DMS 273 treated with DMSO at 0.1 percent for 48 hours (cell line): ENCODE measurements around the gene MT2A.

Experiments used
- DNase-seq: peaks from one replicate; lab custom pipeline; 2025; lab: John Stamatoyannopoulos, UW

The MT2A gene

DNA sequence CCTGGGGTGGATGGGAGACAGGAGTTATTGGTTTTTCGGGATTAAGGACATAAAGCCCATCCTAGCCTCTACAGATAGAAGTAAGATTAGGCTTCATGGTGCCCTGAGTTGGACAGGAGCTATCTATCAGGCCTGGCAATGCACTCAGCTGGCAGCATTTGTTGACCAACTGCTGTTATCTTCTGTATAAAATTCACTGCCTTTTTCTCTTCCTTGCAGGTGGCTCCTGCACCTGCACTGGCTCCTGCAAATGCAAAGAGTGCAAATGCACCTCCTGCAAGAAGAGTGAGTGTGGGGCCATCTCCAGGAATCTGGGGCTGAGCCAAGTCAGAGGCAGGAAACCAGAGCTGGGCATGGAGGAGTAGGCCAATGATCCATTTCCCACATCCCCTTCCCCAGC, 30.7 kb downstream of the MT2A start:
- DNase-seq = no peak

DNA sequence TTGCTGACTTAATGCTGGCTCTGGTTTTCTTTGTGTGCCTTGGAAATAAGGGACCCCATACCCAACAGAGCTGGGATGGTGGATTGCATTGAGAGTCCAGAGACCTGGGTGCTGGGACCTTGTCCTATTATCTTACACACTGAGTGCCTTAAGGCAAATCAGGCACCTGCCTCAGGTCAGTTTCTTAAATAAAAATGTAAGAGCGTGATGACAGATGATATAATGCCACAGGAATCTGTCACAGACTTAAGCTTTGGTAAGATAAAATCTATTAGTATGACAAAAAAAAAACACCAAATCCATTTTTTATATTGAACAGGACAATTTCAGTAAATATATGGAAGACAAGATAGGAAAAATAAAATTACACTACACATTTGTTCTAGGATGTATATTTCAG, 31.7 kb downstream of the MT2A start:
- no peak for DNase-seq

DNA sequence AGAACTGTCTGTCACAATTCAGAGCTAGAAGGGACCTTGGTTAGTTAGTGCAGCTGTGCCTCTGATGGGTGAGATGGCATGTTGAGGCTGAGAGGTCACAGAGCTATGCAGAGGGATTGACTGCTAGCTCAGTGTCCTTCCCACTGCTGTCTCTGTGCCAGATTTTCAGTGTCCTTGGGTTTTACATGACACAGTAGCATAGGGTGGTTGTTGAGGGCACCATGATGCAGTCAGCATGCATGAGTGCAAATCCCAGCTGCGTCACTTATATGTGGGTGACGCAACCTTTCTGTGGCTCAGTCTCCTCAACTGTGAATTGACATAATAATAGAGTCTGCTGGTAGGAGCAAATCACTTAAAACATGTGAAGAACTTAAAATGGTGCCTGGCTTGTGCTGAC, 32.8 kb downstream of the MT2A start:
- DNase-seq = no peak

DNA sequence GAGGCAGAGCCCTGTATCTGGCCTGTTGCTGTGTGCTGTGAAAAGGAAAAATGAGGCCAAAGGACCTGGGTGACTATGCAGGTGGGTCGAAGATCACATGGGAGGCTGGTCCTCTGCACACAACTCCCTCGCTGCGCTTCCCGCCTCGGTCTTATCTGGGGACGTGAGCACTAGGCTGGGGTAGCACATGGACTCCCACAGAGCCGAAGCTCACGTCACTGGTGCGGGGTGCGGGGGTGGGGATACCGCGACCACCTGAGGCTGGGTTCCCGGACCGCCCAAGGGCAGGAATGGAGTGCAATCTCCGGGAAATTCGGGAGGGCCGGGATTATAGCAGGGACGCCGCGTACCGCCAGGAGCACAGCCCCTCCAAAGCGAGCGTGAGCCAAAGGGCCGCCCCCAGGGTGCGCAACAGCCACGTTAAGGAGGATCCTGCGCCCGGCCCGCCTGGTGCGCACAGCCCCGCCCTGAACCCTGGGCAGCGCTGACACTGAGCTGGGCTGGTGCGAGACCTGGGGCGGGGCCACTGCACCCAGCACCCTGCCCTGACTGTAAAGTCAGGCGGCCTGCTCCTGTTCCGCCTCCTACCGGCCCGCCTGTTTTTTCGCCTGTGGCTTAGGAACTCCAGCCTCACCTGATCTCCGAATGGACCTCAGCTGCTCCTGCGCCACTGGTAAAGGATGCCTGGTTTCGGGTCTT, 34.8 kb downstream of the MT2A start:
- no peak for DNase-seq

DNA sequence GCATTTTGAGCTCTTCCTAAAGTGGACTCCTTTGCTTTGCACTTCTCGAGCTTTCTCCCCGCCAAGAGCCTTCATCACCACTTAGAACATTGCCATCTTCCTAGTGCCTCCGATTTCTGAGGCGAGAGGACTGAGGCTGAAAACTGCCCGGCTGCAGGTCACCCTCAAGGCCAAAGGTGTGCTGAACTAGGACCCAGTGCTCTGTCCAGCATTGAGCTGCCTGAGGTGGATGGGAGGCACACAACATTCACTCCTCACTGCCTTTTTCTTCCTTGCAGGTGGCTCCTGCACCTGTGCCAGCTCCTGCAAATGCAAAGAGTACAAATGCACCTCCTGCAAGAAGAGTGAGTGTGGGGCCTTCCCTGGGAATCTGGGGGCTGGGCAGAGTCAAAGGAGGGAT, 35.4 kb downstream of the MT2A start:
- no peak for DNase-seq

DNA sequence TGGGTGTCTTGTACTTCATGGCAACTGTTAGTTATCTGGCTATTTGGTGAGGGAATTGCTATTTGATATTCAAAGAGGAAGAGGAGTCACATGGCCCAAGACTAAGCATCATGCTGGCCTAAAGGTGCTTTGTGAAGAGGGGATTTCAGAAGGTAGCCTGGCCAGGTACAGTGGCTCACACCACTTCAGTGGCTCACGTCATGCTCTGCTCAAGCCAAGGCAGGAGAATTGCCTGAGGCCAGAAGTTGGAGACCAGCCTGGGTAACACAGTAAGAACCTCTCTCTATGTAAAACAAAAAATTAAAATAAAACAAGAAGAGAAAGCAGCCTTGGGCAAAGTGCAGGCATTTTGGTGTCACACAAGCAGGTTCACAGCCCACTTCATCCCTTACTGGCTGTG, 36.9 kb downstream of the MT2A start:
- no peak for DNase-seq

DNA sequence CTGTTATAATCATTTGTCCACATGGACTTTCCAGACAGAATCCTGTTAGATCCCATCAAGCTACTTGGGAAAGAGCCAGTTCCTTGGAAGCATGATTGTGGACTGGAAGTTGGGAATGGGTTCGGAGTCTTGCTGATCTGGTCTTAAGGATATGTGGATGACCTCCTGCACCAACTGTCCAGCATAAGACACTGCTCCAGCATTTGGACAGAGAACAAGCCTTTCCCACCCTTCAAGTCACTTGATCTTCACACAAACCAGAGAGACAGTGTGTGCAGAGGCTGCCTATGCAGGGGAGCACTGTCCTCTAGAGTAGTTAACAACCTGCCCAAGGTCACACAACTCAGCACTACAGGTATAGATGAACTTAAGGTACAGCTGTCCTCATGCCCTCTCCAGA, 37.5 kb downstream of the MT2A start:
- no peak for DNase-seq

DNA sequence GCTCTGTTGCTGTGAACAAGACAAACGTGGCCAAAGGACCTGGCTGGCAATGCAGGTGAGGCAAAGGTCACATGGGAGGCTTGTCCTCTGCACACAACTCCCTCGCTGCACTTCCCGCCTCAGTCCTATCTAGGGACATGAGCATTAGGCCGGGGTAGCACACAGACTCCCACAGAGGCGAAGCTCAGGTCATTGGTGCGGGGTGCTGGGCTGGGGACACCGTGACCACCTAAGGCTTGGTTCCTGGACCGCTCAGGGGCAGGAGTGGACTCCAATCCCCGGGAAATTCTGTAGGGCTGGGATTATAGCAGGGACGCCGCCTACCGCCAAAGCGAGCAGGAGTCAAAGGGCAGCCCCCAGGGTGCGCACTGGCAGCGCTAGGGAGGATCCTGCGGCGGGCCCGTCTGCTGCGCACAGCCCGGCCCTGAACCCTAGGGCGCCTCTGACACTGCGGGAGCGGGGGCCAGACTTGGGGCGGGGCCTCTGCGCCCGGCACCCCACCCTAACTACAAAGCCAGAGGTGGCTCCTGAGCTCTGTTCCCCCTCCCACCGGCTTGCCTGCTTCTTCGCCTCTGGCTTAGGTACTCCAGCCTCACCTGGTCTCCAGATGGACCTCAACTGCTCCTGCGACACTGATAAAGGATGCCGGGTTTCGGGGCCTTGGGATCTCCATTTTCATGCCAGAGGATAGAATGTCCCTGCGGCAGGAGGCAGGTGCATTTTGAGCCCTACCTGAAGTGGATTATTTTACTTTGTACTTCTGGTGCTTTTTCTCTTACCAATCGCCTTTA, 39.5 kb downstream of the MT2A start:
- DNase-seq = no peak

DNA sequence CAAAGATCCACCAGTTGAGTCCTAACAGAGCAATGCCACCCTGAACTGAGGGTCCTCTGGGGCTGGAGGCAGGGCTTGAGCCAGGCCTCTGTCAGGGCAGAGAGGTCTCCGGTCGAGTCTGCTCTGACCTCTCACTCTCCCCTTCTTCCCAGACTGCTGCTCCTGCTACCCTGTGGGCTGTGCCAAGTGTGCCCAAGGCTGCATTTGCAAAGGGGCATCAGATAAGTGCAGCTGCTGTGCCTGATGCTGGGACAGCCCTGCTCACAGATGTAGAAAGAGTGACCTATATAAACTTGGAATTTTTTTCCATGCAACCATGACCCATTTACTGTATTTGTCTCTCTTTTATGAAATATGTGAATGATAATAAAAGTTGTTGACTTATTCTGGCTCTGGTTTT, 40.9 kb downstream of the MT2A start:
- no peak for DNase-seq

DNA sequence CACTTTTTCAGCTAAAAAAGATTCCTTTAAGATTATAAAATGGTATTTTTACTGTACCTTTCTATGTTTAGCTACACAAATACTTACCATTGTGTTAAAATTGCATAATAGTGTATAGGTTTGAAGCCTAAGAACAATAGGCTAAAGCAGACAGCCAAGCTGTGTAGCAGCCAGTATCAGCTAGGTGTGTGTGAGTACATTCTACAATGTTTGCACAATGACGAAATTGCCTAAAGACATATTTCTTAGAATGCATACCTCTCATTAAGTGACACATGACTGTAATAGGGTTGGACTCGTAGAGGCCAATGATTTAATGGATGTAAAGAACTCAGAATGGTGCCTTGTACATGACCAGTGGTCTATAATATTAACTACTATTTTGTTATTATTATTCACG, 41.4 kb downstream of the MT2A start:
- DNase-seq = no peak

DNA sequence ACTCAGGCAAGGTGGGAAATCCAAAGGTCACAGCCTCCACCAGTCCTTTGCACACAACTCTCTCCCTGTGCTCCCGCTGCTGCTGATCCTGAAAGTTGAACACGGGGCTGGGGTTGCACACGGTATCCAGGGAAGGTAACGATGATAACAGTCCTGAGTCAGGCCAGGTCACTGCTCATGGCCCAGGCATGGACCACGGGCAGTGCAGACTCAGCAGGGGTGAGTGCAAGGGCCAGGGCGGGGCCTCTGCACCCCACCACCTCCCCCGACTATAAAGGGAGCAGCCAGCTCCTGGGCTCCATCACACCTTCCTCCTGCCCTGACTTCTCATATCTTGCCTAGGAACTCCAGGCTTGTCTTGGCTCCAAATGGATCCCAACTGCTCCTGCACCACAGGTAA, 43.2 kb downstream of the MT2A start, which contains the start of gene MT1B:
MT1B (plus strand) TSS at position 301 of the 400 bp plus-strand sequence; CDS start at position 369, 68 bp downstream.
- DNase-seq = no peak

DNA sequence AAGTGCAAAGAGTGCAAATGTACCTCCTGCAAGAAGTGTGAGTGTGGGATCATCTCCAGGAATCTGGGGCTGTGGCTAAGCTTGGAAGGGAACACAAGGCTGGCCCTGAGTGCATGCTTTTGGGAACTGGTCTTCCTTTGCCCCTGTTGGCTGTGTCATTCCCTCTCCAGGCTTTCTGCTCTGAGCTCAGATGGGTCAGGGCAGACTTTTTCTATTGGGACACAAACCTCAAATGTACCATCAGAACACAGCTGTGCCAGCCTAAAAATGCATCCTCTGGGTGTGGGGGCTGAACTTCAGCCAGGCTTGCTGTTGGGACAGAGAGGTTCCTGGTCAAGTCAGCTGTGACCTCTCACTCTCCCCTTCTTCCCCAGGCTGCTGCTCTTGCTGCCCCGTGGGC, 44.2 kb downstream of the MT2A start:
- no peak for DNase-seq

DNA sequence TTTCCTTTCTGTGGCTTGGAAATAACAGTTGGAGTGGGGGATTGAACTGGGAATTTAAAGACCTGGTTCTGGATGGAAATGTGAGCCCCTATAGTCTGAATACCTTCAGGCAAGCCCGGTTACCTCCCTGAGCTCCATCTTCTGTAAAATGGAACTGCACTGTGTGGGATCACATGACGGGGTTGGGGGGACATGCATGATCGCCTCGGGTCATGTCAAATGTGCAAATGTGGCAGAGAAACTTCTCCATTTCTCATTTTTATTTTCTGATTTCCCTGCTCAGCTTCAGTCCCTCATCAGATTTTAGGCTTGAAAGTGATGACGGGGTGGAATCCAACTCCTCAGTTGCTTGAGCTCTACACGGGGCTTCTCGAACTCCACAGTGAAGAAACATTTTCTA, 44.8 kb downstream of the MT2A start:
- no peak for DNase-seq

DNA sequence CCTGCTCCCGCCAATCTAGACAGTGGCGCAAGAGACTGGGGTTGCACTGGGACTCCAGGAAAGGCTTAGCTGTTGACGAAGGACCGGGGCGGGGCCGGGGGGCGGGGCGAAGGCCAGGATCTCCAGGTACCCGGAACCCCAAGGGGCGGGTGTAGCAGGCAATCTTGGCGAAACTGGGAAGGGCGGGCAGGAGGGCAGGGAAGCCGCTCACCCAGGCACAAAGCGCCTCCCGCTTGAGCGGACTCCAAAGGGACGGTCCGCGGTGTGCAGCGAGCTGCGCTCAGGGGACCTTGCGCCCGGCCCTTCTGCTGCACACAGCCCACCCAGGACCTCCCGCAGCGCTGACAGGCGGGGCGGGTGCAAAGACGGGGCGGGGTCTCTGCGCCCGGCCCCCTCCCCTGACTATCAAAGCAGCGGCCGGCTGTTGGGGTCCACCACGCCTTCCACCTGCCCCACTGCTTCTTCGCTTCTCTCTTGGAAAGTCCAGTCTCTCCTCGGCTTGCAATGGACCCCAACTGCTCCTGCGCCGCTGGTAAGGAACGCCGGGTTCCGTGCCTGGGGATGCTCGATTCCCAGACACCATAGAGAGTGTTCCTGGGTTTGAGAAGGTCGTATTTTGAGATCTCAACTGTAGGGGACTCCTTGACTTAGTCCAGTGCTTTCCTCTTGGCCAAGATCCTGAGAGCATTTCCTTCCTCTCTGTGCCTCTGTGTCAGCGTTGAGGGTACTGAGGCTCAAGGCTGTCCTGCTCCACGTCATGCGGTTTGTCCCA, 49.4 kb downstream of the MT2A start, which contains the start of gene MT1F:
MT1F (plus strand) TSS at position 405 of the 772 bp plus-strand sequence; CDS start at position 505, 100 bp downstream.
- no peak for DNase-seq

DNA sequence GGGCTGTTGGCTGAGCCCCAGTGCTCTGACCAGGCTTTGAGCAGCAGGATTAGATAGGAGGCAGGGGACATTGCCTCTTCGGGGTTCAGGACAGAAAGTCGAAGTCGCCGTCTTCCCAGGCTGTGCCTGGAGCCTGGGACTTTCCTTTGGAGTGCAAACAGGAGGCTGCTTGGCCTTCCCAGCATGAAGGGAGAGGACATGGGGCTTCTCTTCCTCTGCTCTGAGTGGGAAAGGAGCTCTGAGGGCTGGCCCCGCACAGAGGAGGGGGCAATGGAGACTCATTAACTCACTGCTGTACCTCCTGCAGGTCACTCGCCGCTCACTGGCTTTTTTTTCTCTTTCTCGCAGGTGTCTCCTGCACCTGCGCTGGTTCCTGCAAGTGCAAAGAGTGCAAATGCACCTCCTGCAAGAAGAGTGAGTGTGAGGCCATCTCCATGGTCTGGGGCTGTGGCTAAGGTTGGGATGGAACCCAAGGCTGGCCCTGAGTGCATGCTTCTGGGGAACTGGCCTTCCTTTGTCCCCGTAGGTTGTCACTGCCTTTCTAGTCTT, 50.0 kb downstream of the MT2A start:
- DNase-seq = no peak
